ENCODE results near the gene KIAA1958. TPM values are rescaled to one million over a fixed set of nuclear protein-coding genes. Genes with fewer than 3 reads are reported as not detected.

KIAA1958 gene
- total RNA-seq, 1 donor from 2014 or later = 2.0 TPM

GRCh38 chr9:112462855-112463254 is 23.8 kb upstream of the KIAA1958 start:
- no peak overlapping the region for H3K4me3 ChIP-seq

DNA sequence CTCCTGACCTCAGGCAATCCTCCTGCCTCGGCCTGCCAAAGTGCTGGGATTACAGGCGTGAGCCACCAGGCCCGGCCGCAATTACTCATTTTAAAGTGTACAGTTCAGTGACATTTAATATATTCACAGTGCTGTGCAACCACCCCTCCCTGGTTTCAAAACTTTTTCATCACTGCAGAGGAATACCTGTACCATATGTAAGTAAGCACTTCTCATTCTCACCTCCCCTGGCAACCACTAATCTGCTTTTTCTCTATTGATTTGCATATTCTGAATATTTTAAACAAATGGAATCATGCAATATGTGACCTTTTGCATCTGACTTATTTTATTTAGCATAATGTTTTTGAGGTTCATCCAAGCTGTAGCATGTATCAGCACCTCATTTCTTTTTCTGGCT is 21.3 kb upstream of the KIAA1958 start:
- Histone ChIP-seq H3K4me3 (no peak overlapping the region), H3K27ac (no peak overlapping the region), H3K4me1 (no peaks in the 10 kb centered on the region), H3K9me3 (peaks cover 0 to 5% of the 10 kb centered on the region in 2 donors), H3K27me3 (no peaks in the 10 kb centered on the region), H3K36me3 (peaks cover 14 to 56% of the 10 kb centered on the region in 2 donors)
- no peak for DNase-seq (ENCODE audit: low spot score in 2 of 2)
- TF ChIP-seq CTCF (IDR thresholded peaks at IDR 0.05) = no peak
- intact Hi-C loops (cut with DNase I) = no loop called here

More at GRCh38 chr9:112462855-112463254, 23.8 kb upstream of the KIAA1958 start:
- intact Hi-C loops (cut with DNase I) = no loop called here
- Histone ChIP-seq H3K4me1 (no peaks in the 10 kb centered on the region), H3K27me3 (no peaks in the 10 kb centered on the region), H3K36me3 (peaks cover 23 to 74% of the 10 kb centered on the region in 2 donors), H3K27ac (no peak overlapping the region), H3K9me3 (peaks cover 0 to 5% of the 10 kb centered on the region in 2 donors)
- no peak for TF ChIP-seq CTCF (IDR thresholded peaks at IDR 0.05)
- no peak for DNase-seq (ENCODE audit: low spot score in 2 of 2)

DNA sequence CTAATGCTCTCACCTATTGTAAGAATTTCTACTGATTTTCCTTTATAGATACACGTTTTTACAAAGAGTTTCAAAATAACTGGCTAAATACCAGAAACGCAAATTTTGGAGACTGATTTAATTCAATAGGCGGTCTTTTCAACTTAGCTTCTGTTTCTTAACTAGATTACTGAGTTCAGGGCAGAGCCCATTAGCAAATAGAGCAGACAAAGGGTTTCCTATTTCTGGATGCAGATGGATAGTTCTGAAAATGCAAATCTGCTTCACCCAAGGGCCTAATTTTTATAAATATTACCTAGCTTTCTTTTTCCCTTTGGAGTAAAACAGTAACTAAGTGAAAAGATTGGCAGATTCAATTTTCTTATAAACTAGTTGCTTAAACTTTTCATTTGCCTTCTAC is 13.6 kb upstream of the KIAA1958 start:
- intact Hi-C loops (cut with DNase I) = no loop called here
- no peak for TF ChIP-seq CTCF (IDR thresholded peaks at IDR 0.05)
- H3K9me3 ChIP-seq = peaks cover 0 to 3% of the 10 kb centered on the region in 2 donors
- peaks cover 7 to 31% of the 10 kb centered on the region in 2 donors for H3K36me3 ChIP-seq
- H3K4me1 ChIP-seq = no peaks in the 10 kb centered on the region
- no peak for DNase-seq (ENCODE audit: low spot score in 2 of 2)
- H3K27me3 ChIP-seq = no peaks in the 10 kb centered on the region
- H3K4me3 ChIP-seq = no peak overlapping the region
- no peak overlapping the region for H3K27ac ChIP-seq

DNA sequence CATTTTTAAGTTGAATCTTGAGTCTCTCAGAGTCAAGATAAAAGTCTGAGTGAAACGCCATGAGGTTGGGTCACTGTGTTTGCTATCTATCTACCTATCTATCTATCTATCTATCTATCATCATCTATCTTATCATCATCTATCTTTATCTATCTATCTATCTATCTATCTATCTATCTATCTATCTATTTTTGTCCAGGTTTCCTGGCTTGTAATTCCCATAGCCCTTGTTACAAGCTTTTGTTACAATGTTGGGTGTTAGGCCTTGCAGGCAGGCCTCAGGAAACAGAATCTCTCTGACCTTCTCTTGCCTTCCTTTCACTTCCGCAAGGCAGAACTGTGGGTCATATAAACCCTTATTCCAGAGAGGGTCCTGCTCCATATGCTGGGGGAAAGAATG is 12.6 kb upstream of the KIAA1958 start:
- H3K4me3 ChIP-seq = no peak overlapping the region
- intact Hi-C loops (cut with DNase I) = no loop called here
- peaks cover 0 to 9% of the 10 kb centered on the region in 2 donors for H3K9me3 ChIP-seq
- DNase-seq (ENCODE audit: low spot score in 2 of 2) = no peak
- no peaks in the 10 kb centered on the region for H3K27me3 ChIP-seq
- H3K27ac ChIP-seq = no peak overlapping the region
- TF ChIP-seq CTCF (IDR thresholded peaks at IDR 0.05) = no peak
- peaks cover 7 to 27% of the 10 kb centered on the region in 2 donors for H3K36me3 ChIP-seq
- no peaks in the 10 kb centered on the region for H3K4me1 ChIP-seq

DNA sequence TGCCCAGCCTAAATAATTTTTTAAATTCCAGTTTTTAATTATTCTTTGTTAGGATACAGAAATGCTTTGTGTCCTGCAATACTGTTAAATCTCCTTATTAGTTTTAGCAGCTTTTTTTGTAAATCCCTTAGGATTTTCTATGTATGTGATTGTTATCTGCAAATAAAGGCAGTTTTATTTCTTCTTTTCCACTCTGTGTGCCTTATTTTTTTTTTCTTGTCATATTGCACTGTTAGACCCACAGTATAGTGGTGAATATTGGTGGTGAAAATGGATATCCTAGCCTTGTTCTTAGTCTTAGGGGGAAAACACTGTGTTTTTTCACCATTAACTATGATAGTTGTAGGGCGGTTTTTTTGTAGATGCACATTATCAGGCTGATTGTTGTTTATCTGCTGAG is 11.3 kb upstream of the KIAA1958 start:
- no peak overlapping the region for H3K27ac ChIP-seq
- intact Hi-C loops (cut with DNase I) = no loop called here
- H3K4me1 ChIP-seq = no peaks in the 10 kb centered on the region
- H3K36me3 ChIP-seq = peaks cover 7 to 27% of the 10 kb centered on the region in 2 donors
- TF ChIP-seq CTCF (IDR thresholded peaks at IDR 0.05) = no peak
- H3K9me3 ChIP-seq = peaks cover 0 to 9% of the 10 kb centered on the region in 2 donors
- no peaks in the 10 kb centered on the region for H3K27me3 ChIP-seq
- H3K4me3 ChIP-seq = no peak overlapping the region
- no peak for DNase-seq (ENCODE audit: low spot score in 2 of 2)

DNA sequence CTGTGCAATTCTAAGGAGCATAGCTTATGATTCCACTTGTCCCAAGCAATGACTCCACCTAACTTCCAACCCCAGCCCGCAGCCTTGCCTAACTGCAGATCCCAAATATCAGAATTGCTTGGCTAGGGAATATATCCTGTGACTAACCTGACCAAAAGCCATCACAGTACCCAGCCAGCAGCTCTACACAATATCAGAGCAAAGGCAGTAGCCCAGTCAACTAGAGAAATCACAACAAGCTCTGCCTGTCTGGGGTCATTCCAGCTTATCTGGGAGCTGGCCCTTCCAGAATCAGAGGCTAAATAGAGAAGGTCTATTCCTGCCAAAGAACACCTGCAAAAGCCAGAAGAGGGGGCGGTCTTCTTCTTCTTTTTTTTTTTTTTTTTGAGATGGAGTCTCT is 9.3 kb upstream of the KIAA1958 start:
- intact Hi-C loops (cut with DNase I) = no loop called here
- no peak for TF ChIP-seq CTCF (IDR thresholded peaks at IDR 0.05)
- Histone ChIP-seq H3K27ac (no peak overlapping the region), H3K4me3 (no peak overlapping the region), H3K27me3 (no peaks in the 10 kb centered on the region), H3K36me3 (peaks cover 0 to 17% of the 10 kb centered on the region in 2 donors), H3K4me1 (no peaks in the 10 kb centered on the region), H3K9me3 (peaks cover 0 to 9% of the 10 kb centered on the region in 2 donors)
- no peak for DNase-seq (ENCODE audit: low spot score in 2 of 2)

All from ascending aorta (tissue), 2 donors.